SU-DHL-6 (cell line): Measurements from ENCODE around the gene FBXO2.

Experiments used
- H2AFZ ChIP-seq: fragments of 200-600 bp; sonication (generic); 2 replicates; pipeline ENCODE4 v1.6.1; 2014; ENCODE audit warnings: low read depth, mild to moderate bottlenecking, moderate library complexity, mixed read lengths, antibody characterized with exemption, low read length; ENCODE audit not compliant: severe bottlenecking
- H3F3A ChIP-seq: fragments of 200-600 bp; shearing (Covaris generic); 2 replicates; pipeline ENCODE4 v1.6.0; 2016; ENCODE audit warnings: antibody characterized with exemption, mild to moderate bottlenecking; ENCODE audit not compliant: insufficient read depth
- H3K27ac ChIP-seq: fragments of 200-600 bp; sonication (generic); 2 replicates; pipeline ENCODE4 v1.5.1; 2016; ENCODE audit warnings: low read depth, mild to moderate bottlenecking, low read length, moderate library complexity, mixed read lengths
- H3K27me3 ChIP-seq: fragments of 200-600 bp; sonication (generic), shearing (Covaris generic); 2 replicates; pipeline ENCODE4 v1.6.0; 2014; ENCODE audit warnings: mild to moderate bottlenecking, low read length
- H3K36me3 ChIP-seq: fragments of 200-600 bp; sonication (generic); 2 replicates; pipeline ENCODE4 v1.6.1; 2014; ENCODE audit warnings: mild to moderate bottlenecking, low read length, mixed read lengths
- H3K4me2 ChIP-seq: fragments of 300-600, 200-600 bp; shearing (Covaris generic), sonication (generic); 2 replicates; pipeline ENCODE4 v1.6.0; 2014; ENCODE audit warnings: low read length, low read depth, mild to moderate bottlenecking; ENCODE audit not compliant: poor library complexity, severe bottlenecking
- H3K4me3 ChIP-seq: fragments of 200-600 bp; sonication (generic); 2 replicates; pipeline ENCODE4 v1.5.1; 2014; ENCODE audit warnings: antibody characterized with exemption, low read length, mild to moderate bottlenecking, mixed read lengths; ENCODE audit not compliant: insufficient read depth, poor library complexity, severe bottlenecking
- H3K79me2 ChIP-seq: fragments of 200-600 bp; sonication (generic); 2 replicates; pipeline ENCODE4 v1.6.1; 2014; ENCODE audit warnings: mild to moderate bottlenecking, low read length, moderate library complexity; ENCODE audit not compliant: insufficient read depth
- H3K9ac ChIP-seq: fragments of 200-600 bp; sonication (generic); 2 replicates; pipeline ENCODE4 v1.7.0; 2014; ENCODE audit warnings: mild to moderate bottlenecking, low read length
- H3K9me2 ChIP-seq: fragments of 200-600 bp; sonication (generic); replicated peaks from 2 replicates; pipeline ENCODE4 v1.6.1; 2014; ENCODE audit warnings: low read length; ENCODE audit not compliant: insufficient read depth
- H3K9me3 ChIP-seq: fragments of 200-600 bp; sonication (generic); 2 replicates; pipeline ENCODE4 v1.6.1; 2014; ENCODE audit warnings: low read length, mixed read lengths; ENCODE audit not compliant: insufficient read depth
- H4K20me1 ChIP-seq: fragments of 200-600 bp; sonication (generic); 2 replicates; pipeline ENCODE4 v1.6.1; 2014; ENCODE audit warnings: low read depth, mild to moderate bottlenecking, antibody characterized with exemption, low read length, moderate library complexity, mixed read lengths
- CTCF ChIP-seq: fragments of 200-600 bp; sonication (generic); IDR thresholded peaks from one replicate; pipeline ENCODE4 v1.5.1; 2017; ENCODE audit warnings: antibody characterized with exemption, mild to moderate bottlenecking, low read length, moderate library complexity; ENCODE audit not compliant: insufficient read depth, poor library complexity, severe bottlenecking
- EZH2phosphoT487 ChIP-seq: fragments of 200-600 bp; sonication (generic), shearing (Covaris generic); conservative IDR thresholded peaks from 2 replicates; pipeline ENCODE4 v1.6.1; 2018; ENCODE audit warnings: mild to moderate bottlenecking, antibody characterized with exemption, low read length, moderate library complexity, mixed read lengths

Gene FBXO2

GRCh38 chr1:11659748-11660147 is 5.5 kb upstream of the FBXO2 start:
- H3K9me3 ChIP-seq, result no peaks in the 10 kb centered on the region
- no peaks in the 10 kb centered on the region for H3K36me3 ChIP-seq
- no peaks in the 10 kb centered on the region for H3K79me2 ChIP-seq
- H3K4me2 ChIP-seq, result no peak overlapping the region
- H3K9me2 ChIP-seq, result no peaks in the 10 kb centered on the region
- H4K20me1 ChIP-seq, result no peaks in the 10 kb centered on the region
- no peaks in the 10 kb centered on the region for H3F3A ChIP-seq
- H3K4me3 ChIP-seq, result no peak overlapping the region
- no peak for TF ChIP-seq CTCF
- no peak for TF ChIP-seq EZH2phosphoT487
- no peak overlapping the region for H3K9ac ChIP-seq
- H3K27ac ChIP-seq, result no peak overlapping the region
- no peaks in the 10 kb centered on the region for H3K27me3 ChIP-seq
- no peak overlapping the region for H2AFZ ChIP-seq

GRCh38 chr1:11658542-11658941 is 4.3 kb upstream of the FBXO2 start:
- no peak overlapping the region for H3K9ac ChIP-seq
- H3F3A ChIP-seq, result no peaks in the 10 kb centered on the region
- no peak overlapping the region for H2AFZ ChIP-seq
- no peaks in the 10 kb centered on the region for H3K9me3 ChIP-seq
- H3K4me2 ChIP-seq, result no peak overlapping the region
- H3K79me2 ChIP-seq, result no peaks in the 10 kb centered on the region
- H4K20me1 ChIP-seq, result no peaks in the 10 kb centered on the region
- H3K4me3 ChIP-seq, result no peak overlapping the region
- TF ChIP-seq CTCF (no peak), EZH2phosphoT487 (no peak)
- no peaks in the 10 kb centered on the region for H3K27me3 ChIP-seq
- H3K9me2 ChIP-seq, result no peaks in the 10 kb centered on the region
- H3K27ac ChIP-seq, result no peak overlapping the region
- no peaks in the 10 kb centered on the region for H3K36me3 ChIP-seq

- no peak overlapping the region for H3K4me3 ChIP-seq
- H2AFZ ChIP-seq, result no peak overlapping the region
- no peak overlapping the region for H3K9ac ChIP-seq
- no peaks in the 10 kb centered on the region for H3K79me2 ChIP-seq
- H3K27ac ChIP-seq, result no peak overlapping the region
- no peaks in the 10 kb centered on the region for H3K9me2 ChIP-seq
- H3K36me3 ChIP-seq, result no peaks in the 10 kb centered on the region
- H3K27me3 ChIP-seq, result no peaks in the 10 kb centered on the region
- H3K4me2 ChIP-seq, result no peak overlapping the region
- H3F3A ChIP-seq, result no peaks in the 10 kb centered on the region
- no peaks in the 10 kb centered on the region for H3K9me3 ChIP-seq
- H4K20me1 ChIP-seq, result no peaks in the 10 kb centered on the region
- TF ChIP-seq CTCF (no peak), EZH2phosphoT487 (no peak)
These were observed 3.4 kb upstream of the FBXO2 start for GRCh38 chr1:11657654-11658053.
